ENCODE measurements around the gene KDM2B.
A peak's percentile ranks its signal among the peaks of the same experiment; 100 is the strongest.

Gene KDM2B

DNA sequence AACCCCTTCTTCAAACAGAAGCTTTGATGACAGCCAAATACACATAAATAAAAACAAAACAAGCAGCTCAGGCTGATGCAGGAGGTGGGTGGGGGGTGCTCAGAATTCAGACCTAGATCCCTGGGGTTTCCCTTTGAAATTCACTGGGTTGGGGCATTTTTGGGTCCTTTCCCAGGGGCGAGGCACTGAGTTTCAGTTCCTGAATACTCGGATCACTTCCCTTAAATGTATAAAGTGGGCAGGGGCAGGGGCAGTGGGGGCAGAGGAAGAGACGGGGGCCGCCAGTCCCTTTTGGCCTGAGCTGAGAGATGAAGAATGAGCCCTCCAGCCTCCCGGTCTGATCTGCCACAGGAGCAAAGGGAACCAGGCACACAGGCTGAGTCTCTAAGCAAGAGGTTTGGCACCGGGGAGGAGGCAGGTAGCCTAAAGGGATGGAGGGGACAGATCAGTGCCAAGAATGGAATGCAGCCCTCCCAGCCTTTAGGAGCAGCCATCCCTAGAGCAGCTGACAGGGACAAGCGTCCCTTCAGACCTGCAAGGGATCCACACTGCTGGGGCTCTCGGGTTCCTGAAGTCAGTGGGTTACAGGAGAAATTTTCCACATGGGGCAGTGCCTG lies 20.3 kb downstream of the KDM2B start:
- H3K27ac ChIP-seq, result peak overlapping the region in 9 of 11 experiments; percentile 11 to 71 (median 45); a peak in 13 of 22 replicates
- peak overlapping the region in 2 of 10 experiments; percentile 2 to 16; a peak in 1 of 20 replicates for H3K4me3 ChIP-seq
- H3K36me3 ChIP-seq, result peaks cover 0 to 23% (median 5%) of the 10 kb centered on the region in 11 experiments; a peak in 9 of 22 replicates
- H3K4me2 ChIP-seq, result peak overlapping the region; percentile 66 to 97 (median 76)
- peaks cover 45 to 85% (median 54%) of the 10 kb centered on the region in 10 experiments for H3K4me1 ChIP-seq
- TF ChIP-seq Cebpa-rat (IDR thresholded peaks at IDR 0.05), result no peak
- H3K9ac ChIP-seq, result peak overlapping the region; percentile 10 to 69 (median 33); a peak in 14 of 22 replicates
- peaks cover 0 to 6% (median 0%) of the 10 kb centered on the region in 11 experiments; a peak in 2 of 22 replicates for H3K9me3 ChIP-seq (replicated peaks in 1 of 11)
- H4K20me1 ChIP-seq, result no peaks in the 10 kb centered on the region
- no peaks in the 10 kb centered on the region for H3K27me3 ChIP-seq

- Histone ChIP-seq H4K20me1 (no peaks in the 10 kb centered on the region), H3K9me3 (replicated peaks in 1 of 11) (peaks cover 0 to 6% (median 0%) of the 10 kb centered on the region in 11 experiments; a peak in 2 of 22 replicates), H3K9ac (peak overlapping the region in 2 of 11 experiments; percentile 27 to 47; a peak in 2 of 22 replicates), H3K4me1 (peaks cover 45 to 72% (median 54%) of the 10 kb centered on the region in 10 experiments), H3K27me3 (no peaks in the 10 kb centered on the region), H3K4me2 (peak overlapping the region in 10 of 11 experiments; percentile 21 to 97 (median 77); a peak in 17 of 22 replicates), H3K27ac (peak overlapping the region in 4 of 11 experiments; percentile 16 to 71 (median 64); a peak in 5 of 22 replicates), H3K4me3 (no peak overlapping the region), H3K36me3 (peaks cover 0 to 24% (median 6%) of the 10 kb centered on the region in 11 experiments; a peak in 10 of 22 replicates)
- TF ChIP-seq Cebpa-rat (IDR thresholded peaks at IDR 0.05), result no peak
Measured at GRCh38 chr12:121558956-121559355, 21.9 kb downstream of the KDM2B start.

DNA sequence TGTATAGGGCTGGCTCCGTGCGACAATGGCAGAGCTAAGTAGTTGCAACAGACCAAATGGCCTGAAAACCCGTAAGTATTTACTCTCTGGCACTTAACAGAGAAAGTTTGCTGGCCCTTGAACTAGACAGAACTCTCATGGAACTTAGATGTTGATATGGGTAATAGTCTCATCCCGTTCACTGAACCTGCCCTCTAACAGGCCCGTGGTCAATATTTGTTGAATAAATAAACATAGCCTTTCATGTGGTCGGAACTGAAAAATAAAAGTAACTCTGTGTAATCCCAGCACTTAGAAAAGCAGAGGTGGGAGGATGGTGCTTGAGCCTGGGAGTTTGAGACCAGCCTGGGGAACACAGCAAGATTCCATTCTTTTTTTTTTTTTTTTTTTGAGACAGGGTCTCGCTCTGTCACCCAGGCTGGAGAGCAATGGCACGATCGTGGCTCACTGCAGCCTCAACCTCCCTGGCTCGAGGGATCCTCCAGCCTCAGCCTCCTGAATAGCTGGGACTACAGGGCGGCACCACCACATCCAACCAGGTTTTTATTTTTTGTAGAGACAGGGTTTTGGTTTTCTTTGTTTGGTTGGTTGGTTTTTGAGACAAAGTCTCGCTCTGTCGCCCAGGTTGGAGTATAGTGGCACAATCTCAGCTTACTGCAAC lies 29.7 kb downstream of the KDM2B start:
- Histone ChIP-seq H3K4me1 (peaks cover 0 to 29% (median 20%) of the 10 kb centered on the region in 10 experiments; a peak in 16 of 20 replicates), H3K4me2 (no peak overlapping the region), H3K27me3 (no peaks in the 10 kb centered on the region), H3K9me3 (replicated peaks in 1 of 11) (no peaks in the 10 kb centered on the region), H3K27ac (no peak overlapping the region), H3K4me3 (no peak overlapping the region), H3K36me3 (peaks cover 15 to 59% (median 30%) of the 10 kb centered on the region in 11 experiments; a peak in 20 of 22 replicates), H4K20me1 (peaks cover 0 to 9% (median 0%) of the 10 kb centered on the region in 11 experiments; a peak in 2 of 22 replicates), H3K9ac (no peak overlapping the region)
- TF ChIP-seq Cebpa-rat (IDR thresholded peaks at IDR 0.05), result no peak

GRCh38 chr12:121549075-121549474 lies 31.7 kb downstream of the KDM2B start:
- no peaks in the 10 kb centered on the region for H3K27me3 ChIP-seq

GRCh38 chr12:121545480-121545879 lies 35.3 kb downstream of the KDM2B start:
- peaks cover 0 to 48% (median 28%) of the 10 kb centered on the region in 10 experiments; a peak in 15 of 20 replicates for H3K4me1 ChIP-seq
- H3K36me3 ChIP-seq, result peaks cover 15 to 62% (median 37%) of the 10 kb centered on the region in 11 experiments; a peak in 20 of 22 replicates
- H3K27me3 ChIP-seq, result no peaks in the 10 kb centered on the region
- peaks cover 0 to 39% (median 0%) of the 10 kb centered on the region in 11 experiments; a peak in 3 of 22 replicates for H4K20me1 ChIP-seq
- TF ChIP-seq Cebpa-rat (IDR thresholded peaks at IDR 0.05), result no peak
- no peak overlapping the region for H3K9ac ChIP-seq
- H3K4me3 ChIP-seq, result no peak overlapping the region
- H3K27ac ChIP-seq, result no peak overlapping the region
- no peaks in the 10 kb centered on the region for H3K9me3 ChIP-seq (replicated peaks in 1 of 11)
- no peak overlapping the region for H3K4me2 ChIP-seq

More at GRCh38 chr12:121549075-121549474, 31.7 kb downstream of the KDM2B start:
- H3K4me3 ChIP-seq, result no peak overlapping the region
- no peaks in the 10 kb centered on the region for H3K9me3 ChIP-seq (replicated peaks in 1 of 11)
- no peak overlapping the region for H3K9ac ChIP-seq
- H3K4me1 ChIP-seq, result peaks cover 0 to 34% (median 22%) of the 10 kb centered on the region in 10 experiments; a peak in 16 of 20 replicates
- no peak overlapping the region for H3K27ac ChIP-seq
- TF ChIP-seq Cebpa-rat (IDR thresholded peaks at IDR 0.05), result no peak
- H4K20me1 ChIP-seq, result peaks cover 0 to 16% (median 0%) of the 10 kb centered on the region in 11 experiments; a peak in 3 of 22 replicates
- peaks cover 15 to 63% (median 35%) of the 10 kb centered on the region in 11 experiments; a peak in 20 of 22 replicates for H3K36me3 ChIP-seq
- no peak overlapping the region for H3K4me2 ChIP-seq

DNA sequence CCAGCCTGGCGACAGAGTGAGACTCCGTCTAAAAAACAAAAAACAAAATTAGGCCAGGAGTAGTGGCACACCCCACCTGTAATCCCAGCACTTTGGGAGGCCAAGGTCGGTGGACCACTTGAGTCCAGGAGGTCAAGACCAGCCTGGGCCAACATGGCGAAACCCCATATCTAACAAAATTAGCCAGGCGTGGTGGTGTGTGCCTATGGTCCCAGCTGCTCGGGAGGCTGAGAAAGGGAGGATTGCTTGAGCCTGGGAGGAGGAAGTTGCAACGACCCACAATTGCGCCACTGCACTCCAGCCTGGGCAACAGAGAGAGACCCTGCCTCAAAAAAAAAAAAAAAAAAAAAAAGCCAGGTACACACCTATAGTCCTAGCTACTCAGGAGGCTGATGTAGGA lies 37.0 kb downstream of the KDM2B start:
- peaks cover 8 to 50% (median 26%) of the 10 kb centered on the region in 11 experiments; a peak in 20 of 22 replicates for H3K36me3 ChIP-seq
- H3K4me3 ChIP-seq, result no peak overlapping the region
- no peak overlapping the region for H3K27ac ChIP-seq
- no peaks in the 10 kb centered on the region for H3K27me3 ChIP-seq
- no peak for TF ChIP-seq Cebpa-rat (IDR thresholded peaks at IDR 0.05)
- H3K4me1 ChIP-seq, result peaks cover 4 to 51% (median 34%) of the 10 kb centered on the region in 10 experiments
- peaks cover 0 to 55% (median 0%) of the 10 kb centered on the region in 11 experiments; a peak in 3 of 22 replicates for H4K20me1 ChIP-seq
- H3K4me2 ChIP-seq, result peak overlapping the region in 4 of 11 experiments; percentile 18 to 56 (median 50); a peak in 7 of 22 replicates
- no peak overlapping the region for H3K9ac ChIP-seq
- H3K9me3 ChIP-seq (replicated peaks in 1 of 11), result no peaks in the 10 kb centered on the region

DNA sequence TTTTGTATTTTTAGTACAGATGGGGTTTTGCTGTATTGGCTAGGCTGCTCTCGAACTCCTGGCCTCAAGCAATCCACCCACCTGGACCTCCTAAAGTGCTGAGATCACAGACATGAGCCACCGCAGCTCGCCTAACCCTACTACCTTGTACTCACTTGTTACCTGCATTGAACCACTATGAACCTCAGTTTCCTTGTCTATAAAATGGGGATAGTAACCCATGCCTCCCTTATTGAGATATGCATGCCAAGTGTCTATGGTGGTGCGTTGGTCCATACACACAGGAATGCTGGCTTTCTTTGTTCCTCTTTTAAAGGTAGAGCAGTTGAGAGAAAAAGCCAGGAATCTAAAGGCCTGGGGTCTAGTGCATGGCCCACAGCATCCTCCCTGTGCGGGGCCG lies 40.9 kb downstream of the KDM2B start:
- H3K4me2 ChIP-seq, result no peak overlapping the region; a peak in 1 of 22 replicates
- no peak for TF ChIP-seq Cebpa-rat (IDR thresholded peaks at IDR 0.05)
- no peaks in the 10 kb centered on the region for H3K9me3 ChIP-seq (replicated peaks in 1 of 11)
- H3K4me3 ChIP-seq, result no peak overlapping the region
- no peak overlapping the region for H3K27ac ChIP-seq
- H3K4me1 ChIP-seq, result peaks cover 41 to 64% (median 55%) of the 10 kb centered on the region in 10 experiments
- peaks cover 0 to 69% (median 6%) of the 10 kb centered on the region in 11 experiments; a peak in 7 of 22 replicates for H4K20me1 ChIP-seq
- peaks cover 0 to 34% (median 7%) of the 10 kb centered on the region in 11 experiments; a peak in 9 of 22 replicates for H3K36me3 ChIP-seq
- H3K27me3 ChIP-seq, result no peaks in the 10 kb centered on the region; a peak in 2 of 22 replicates
- H3K9ac ChIP-seq, result no peak overlapping the region

DNA sequence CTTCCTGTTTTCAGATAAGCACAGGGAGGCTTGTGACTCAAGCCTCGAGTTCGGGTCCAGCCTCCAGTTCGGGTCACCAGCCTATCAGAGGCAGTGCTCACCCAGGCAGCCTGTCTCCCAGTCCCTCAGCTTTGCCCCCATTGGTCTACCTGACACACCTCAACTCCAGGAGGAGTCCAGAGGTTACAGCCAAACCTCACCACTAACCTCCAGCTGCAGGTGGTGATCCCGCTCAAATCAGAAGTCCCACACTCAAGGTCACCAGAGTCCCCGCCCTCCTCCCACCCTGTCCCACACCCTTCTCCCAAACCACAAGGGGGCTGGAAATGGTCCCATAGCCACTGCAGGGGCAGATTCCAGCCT lies 42.1 kb downstream of the KDM2B start:
- peak overlapping the region in 1 of 11 experiments; percentile 81; a peak in 1 of 22 replicates for H3K27ac ChIP-seq
- H3K4me2 ChIP-seq, result peak overlapping the region; percentile 98 to 100 (median 100)
- H4K20me1 ChIP-seq, result peaks cover 0 to 75% (median 6%) of the 10 kb centered on the region in 11 experiments; a peak in 8 of 22 replicates
- no peaks in the 10 kb centered on the region for H3K9me3 ChIP-seq (replicated peaks in 1 of 11)
- TF ChIP-seq Cebpa-rat (IDR thresholded peaks at IDR 0.05), result no peak
- H3K4me1 ChIP-seq, result peaks cover 52 to 67% (median 60%) of the 10 kb centered on the region in 10 experiments
- H3K36me3 ChIP-seq, result peaks cover 0 to 32% (median 8%) of the 10 kb centered on the region in 11 experiments; a peak in 13 of 22 replicates
- no peaks in the 10 kb centered on the region; a peak in 2 of 22 replicates for H3K27me3 ChIP-seq
- H3K9ac ChIP-seq, result peak overlapping the region in 7 of 11 experiments; percentile 78 to 85 (median 84); a peak in 13 of 22 replicates
- H3K4me3 ChIP-seq, result peak overlapping the region; percentile 59 to 80 (median 68); a peak in 14 of 20 replicates
